Erythroblast (primary cell): ENCODE data around the gene ADI1.

Source experiments
- GATA1 ChIP-seq: IDR thresholded peaks from 2 replicates; pipeline ENCODE4 v1.6.1; 2011; ENCODE audit warnings: low read depth, mild to moderate bottlenecking, control low read depth, low read length, moderate library complexity
- POLR2A ChIP-seq: IDR thresholded peaks from 2 replicates; pipeline ENCODE4 v1.6.1; 2011; ENCODE audit warnings: mild to moderate bottlenecking, low read length

GRCh38 chr2:3553946-3554345, 34.6 kb upstream of the ADI1 start:
- TF ChIP-seq POLR2A (no peak), GATA1 (no peak)
